Measurements from ENCODE around the gene OLFM2.

DNA sequence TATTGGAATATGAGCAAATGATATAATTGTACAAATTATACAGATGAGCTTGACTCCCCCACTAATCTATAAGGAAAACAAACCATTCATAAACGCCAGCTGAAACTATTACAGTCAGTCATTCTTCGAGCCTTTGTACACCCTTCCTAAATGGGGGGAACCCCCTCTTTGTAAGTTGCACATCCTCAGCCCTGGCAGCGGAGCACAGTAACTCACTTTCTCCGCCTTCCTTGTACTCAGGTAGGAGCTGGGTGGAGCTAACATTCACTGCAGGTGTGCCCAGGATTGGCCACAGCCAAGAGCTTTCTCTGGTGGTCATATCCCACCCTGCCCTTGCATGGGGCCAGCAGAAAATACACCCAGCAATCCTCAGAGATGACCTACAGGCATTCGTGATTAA is 72.6 kb downstream of the OLFM2 start:
- TF ChIP-seq EZH2 (IDR thresholded peaks at IDR 0.05) (no peak), POLR2AphosphoS5 (IDR thresholded peaks at IDR 0.05; ENCODE audit: borderline replicate concordance, low read depth, low read length) (no peak), FOXP2 (optimal IDR thresholded peaks at IDR 0.05; ENCODE audit: control extremely low read depth, extremely low read length, insufficient read depth) (no peak)
